Globus pallidus (tissue), 1 donor: Measurements from ENCODE around the gene ZMYND8.

ENCODE experiments used
- DNase-seq: peaks from one replicate; pipeline ENCODE4 v3.0.0-alpha.2; 2015; ENCODE audit warnings: low spot score

ZMYND8 gene

GRCh38 chr20:47353692-47354463 lies 2.6 kb downstream of the ZMYND8 start:
- peak; percentile 66 for DNase-seq

GRCh38 chr20:47353239-47353691 lies 3.2 kb downstream of the ZMYND8 start:
- no peak for DNase-seq

- peak; percentile 74 for DNase-seq
Observed at GRCh38 chr20:47352332-47353238, 3.9 kb downstream of the ZMYND8 start.

- DNase-seq, result peak; percentile 73
Observed at GRCh38 chr20:47351643-47352331, 4.7 kb downstream of the ZMYND8 start.

GRCh38 chr20:47350691-47351545 lies 5.6 kb downstream of the ZMYND8 start:
- DNase-seq, result peak; percentile 58

GRCh38 chr20:47350181-47350550 lies 6.3 kb downstream of the ZMYND8 start:
- no peak for DNase-seq

- peak; percentile 52 for DNase-seq
Observed at GRCh38 chr20:47349365-47350180, 6.9 kb downstream of the ZMYND8 start.

GRCh38 chr20:47348539-47349142 lies 7.9 kb downstream of the ZMYND8 start:
- peak; percentile 49 for DNase-seq

- peak; percentile 37 for DNase-seq
Observed at GRCh38 chr20:47347661-47348435, 8.7 kb downstream of the ZMYND8 start.

- DNase-seq, result no peak
Observed at GRCh38 chr20:47346172-47346571, 10.3 kb downstream of the ZMYND8 start.

- DNase-seq, result no peak
Observed at GRCh38 chr20:47345214-47345613, 11.3 kb downstream of the ZMYND8 start.

- DNase-seq, result no peak
Observed at GRCh38 chr20:47343007-47343472, 13.5 kb downstream of the ZMYND8 start.

GRCh38 chr20:47338131-47338628 lies 18.3 kb downstream of the ZMYND8 start:
- DNase-seq, result no peak

- DNase-seq, result no peak
Observed at GRCh38 chr20:47337413-47337812, 19.1 kb downstream of the ZMYND8 start.

GRCh38 chr20:47336129-47336754 lies 20.3 kb downstream of the ZMYND8 start:
- peak; percentile 91 for DNase-seq

- peak; percentile 54 for DNase-seq
Observed at GRCh38 chr20:47335251-47336128, 21.0 kb downstream of the ZMYND8 start.

- DNase-seq, result peak; percentile 64
Observed at GRCh38 chr20:47334022-47334551, 22.4 kb downstream of the ZMYND8 start.
